Brain microvascular endothelial cell (primary cell): ENCODE results near the gene QSOX1.

Experiments used
- DNase-seq: peaks from one replicate; pipeline ENCODE4 v3.0.0-alpha.2; 2020
- H3K27ac ChIP-seq: fragments of 250-450 bp; sonication (Bioruptor Pico); 2 replicates; pipeline ENCODE4 v1.5.1; 2020; ENCODE audit warnings: mild to moderate bottlenecking, moderate library complexity
- H3K27me3 ChIP-seq: fragments of 250-450 bp; sonication (Bioruptor Pico); replicated peaks from 2 replicates; pipeline ENCODE4 v1.5.1; 2020; ENCODE audit warnings: mild to moderate bottlenecking
- H3K36me3 ChIP-seq: fragments of 250-450 bp; sonication (Bioruptor Pico); replicated peaks from 2 replicates; pipeline ENCODE4 v1.5.1; 2020; ENCODE audit warnings: mild to moderate bottlenecking
- H3K4me3 ChIP-seq: 2 replicates; pipeline ENCODE4 v1.5.1; 2011; ENCODE audit warnings: low read depth, mild to moderate bottlenecking, control low read depth, low read length, moderate library complexity
- CTCF ChIP-seq: IDR thresholded peaks from 2 replicates; pipeline ENCODE4 v1.5.1; 2011; ENCODE audit warnings: low read depth, mild to moderate bottlenecking, moderate library complexity, low read length, control low read depth, inconsistent platforms; ENCODE audit errors: missing control alignments
- in situ Hi-C: cut with HindIII; loops from 2 replicates; pipeline ENCODE4 v1.10.0; 2017; ENCODE audit warnings: low sequenced_read_pairs, low pct_ligation_motif_present

The QSOX1 gene

GRCh38 chr1:180175291-180175690 lies 20.6 kb downstream of the QSOX1 start:
- no peak for DNase-seq
- Histone ChIP-seq H3K27me3 (no peaks in the 10 kb centered on the region), H3K4me3 (no peak overlapping the region), H3K36me3 (peaks cover 13% of the 10 kb centered on the region), H3K27ac (no peak overlapping the region)
- TF ChIP-seq CTCF = no peak
- in situ Hi-C loops = loop anchor here (25.0 kb wide), 1 partner anchor 313 kb away; no protein-coding TSS in a partner anchor

- Histone ChIP-seq H3K27ac (no peak overlapping the region), H3K4me3 (no peak overlapping the region), H3K27me3 (no peaks in the 10 kb centered on the region), H3K36me3 (peaks cover 13% of the 10 kb centered on the region)
- TF ChIP-seq CTCF = no peak
- DNase-seq = no peak
- in situ Hi-C loops = loop anchor here (25.0 kb wide), 1 partner anchor 314 kb away; no protein-coding TSS in a partner anchor
These were observed 21.1 kb downstream of the QSOX1 start for GRCh38 chr1:180175806-180176205.

GRCh38 chr1:180176965-180177364 lies 22.3 kb downstream of the QSOX1 start:
- no peak for DNase-seq
- in situ Hi-C loops = loop anchor here (25.0 kb wide), 1 partner anchor 315 kb away; no protein-coding TSS in a partner anchor
- Histone ChIP-seq H3K4me3 (no peak overlapping the region), H3K36me3 (peaks cover 19% of the 10 kb centered on the region), H3K27me3 (no peaks in the 10 kb centered on the region), H3K27ac (no peak overlapping the region)
- TF ChIP-seq CTCF = no peak

GRCh38 chr1:180177931-180178330 lies 23.3 kb downstream of the QSOX1 start:
- no peak overlapping the region for H3K27ac ChIP-seq
- in situ Hi-C loops = loop anchor here (25.0 kb wide), 1 partner anchor 316 kb away; no protein-coding TSS in a partner anchor
- TF ChIP-seq CTCF = no peak
- no peak for DNase-seq
- H3K36me3 ChIP-seq = peaks cover 28% of the 10 kb centered on the region
- no peaks in the 10 kb centered on the region for H3K27me3 ChIP-seq
- H3K4me3 ChIP-seq = no peak overlapping the region

GRCh38 chr1:180178511-180179161 lies 24.0 kb downstream of the QSOX1 start:
- Histone ChIP-seq H3K27ac (no peak overlapping the region), H3K27me3 (no peaks in the 10 kb centered on the region), H3K4me3 (no peak overlapping the region), H3K36me3 (peaks cover 35% of the 10 kb centered on the region)
- TF ChIP-seq CTCF = peak; percentile 98
- DNase-seq = peak; percentile 38
- in situ Hi-C loops = loop anchor here (25.0 kb wide), 1 partner anchor 316 kb away; no protein-coding TSS in a partner anchor
